ENCODE data around the gene RHOB. TPM values are rescaled to one million over a fixed set of nuclear protein-coding genes. Genes with fewer than 3 reads are reported as not detected.

Gene RHOB
- total RNA-seq, 1 donor from 2014 or later: 12.9 TPM

GRCh38 chr2:20481798-20482405, 35.0 kb downstream of the RHOB start:
- no peak overlapping the region for H3K4me3 Mint-ChIP-seq
- H3K27ac Mint-ChIP-seq: no peak overlapping the region
- DNase-seq (no peak), ATAC-seq (ENCODE audit: low read depth) (no peak)
- ChIA-PET CTCF (no interaction called here), POLR2A (no interaction called here)
- peaks cover 2% of the 10 kb centered on the region for H3K27me3 Mint-ChIP-seq
- intact Hi-C loops (cut with micrococcal nuclease): no loop called here
- no peaks in the 10 kb centered on the region for H3K36me3 Mint-ChIP-seq (ENCODE audit: low read depth)
- no peaks in the 10 kb centered on the region for H3K9me3 Mint-ChIP-seq
- H3K4me1 Mint-ChIP-seq: no peaks in the 10 kb centered on the region
- TF ChIP-seq CTCF (IDR thresholded peaks at IDR 0.05): no peak

- POLR2A ChIA-PET: no interaction called here
- intact Hi-C loops (cut with micrococcal nuclease): no loop called here
- Mint-ChIP-seq H3K27ac (no peak overlapping the region), H3K4me1 (no peaks in the 10 kb centered on the region), H3K36me3 (ENCODE audit: low read depth) (no peaks in the 10 kb centered on the region), H3K27me3 (peaks cover 2% of the 10 kb centered on the region), H3K9me3 (no peaks in the 10 kb centered on the region), H3K4me3 (no peak overlapping the region)
- ATAC-seq (ENCODE audit: low read depth) (no peak), DNase-seq (no peak)
- TF ChIP-seq CTCF (IDR thresholded peaks at IDR 0.05): no peak
- CTCF ChIA-PET: no interaction called here
Observed at GRCh38 chr2:20482725-20483124, 35.9 kb downstream of the RHOB start.

- CTCF ChIA-PET: no interaction called here
- H3K36me3 Mint-ChIP-seq (ENCODE audit: low read depth): no peaks in the 10 kb centered on the region
Observed at GRCh38 chr2:20483194-20483895, 36.5 kb downstream of the RHOB start.

GRCh38 chr2:20484034-20484617, 37.3 kb downstream of the RHOB start:
- no peak for DNase-seq
- no peak for ATAC-seq (ENCODE audit: low read depth)
- H3K4me3 Mint-ChIP-seq: no peak overlapping the region
- no peaks in the 10 kb centered on the region for H3K9me3 Mint-ChIP-seq
- intact Hi-C loops (cut with micrococcal nuclease): no loop called here
- H3K27me3 Mint-ChIP-seq: peaks cover 2% of the 10 kb centered on the region
- no peak overlapping the region for H3K27ac Mint-ChIP-seq
- ChIA-PET CTCF (no interaction called here), POLR2A (no interaction called here)
- H3K4me1 Mint-ChIP-seq: no peaks in the 10 kb centered on the region
- TF ChIP-seq CTCF (IDR thresholded peaks at IDR 0.05): no peak
- no peaks in the 10 kb centered on the region for H3K36me3 Mint-ChIP-seq (ENCODE audit: low read depth)

More at GRCh38 chr2:20483194-20483895, 36.5 kb downstream of the RHOB start:
- Mint-ChIP-seq H3K27me3 (peaks cover 2% of the 10 kb centered on the region), H3K27ac (no peak overlapping the region), H3K4me1 (no peaks in the 10 kb centered on the region), H3K9me3 (no peaks in the 10 kb centered on the region), H3K4me3 (no peak overlapping the region)
- intact Hi-C loops (cut with micrococcal nuclease): no loop called here
- DNase-seq (no peak), ATAC-seq (ENCODE audit: low read depth) (no peak)
- no peak for TF ChIP-seq CTCF (IDR thresholded peaks at IDR 0.05)
- POLR2A ChIA-PET: no interaction called here

- H3K36me3 Mint-ChIP-seq (ENCODE audit: low read depth): no peaks in the 10 kb centered on the region
- intact Hi-C loops (cut with micrococcal nuclease): no loop called here
- DNase-seq: no peak
Observed at GRCh38 chr2:20484810-20485611, 38.1 kb downstream of the RHOB start.

More at GRCh38 chr2:20484810-20485611, 38.1 kb downstream of the RHOB start:
- peaks cover 2% of the 10 kb centered on the region for H3K27me3 Mint-ChIP-seq
- H3K27ac Mint-ChIP-seq: no peak overlapping the region
- H3K4me1 Mint-ChIP-seq: no peaks in the 10 kb centered on the region
- H3K4me3 Mint-ChIP-seq: no peak overlapping the region
- ChIA-PET CTCF (no interaction called here), POLR2A (interaction anchor here (0.6 kb wide), 1 partner anchor 27 kb away, joined by 6 read pairs; no protein-coding TSS in a partner anchor)
- no peak for ATAC-seq (ENCODE audit: low read depth)
- no peaks in the 10 kb centered on the region for H3K9me3 Mint-ChIP-seq
- TF ChIP-seq CTCF (IDR thresholded peaks at IDR 0.05): no peak
